SU-DHL-6 (cell line): Measurements from ENCODE around the gene LRP1.

ENCODE experiments used
- H2AFZ ChIP-seq: fragments of 200-600 bp; sonication (generic); 2 replicates; pipeline ENCODE4 v1.6.1; 2014; ENCODE audit warnings: low read depth, mild to moderate bottlenecking, moderate library complexity, mixed read lengths, antibody characterized with exemption, low read length; ENCODE audit not compliant: severe bottlenecking
- H3F3A ChIP-seq: fragments of 200-600 bp; shearing (Covaris generic); 2 replicates; pipeline ENCODE4 v1.6.0; 2016; ENCODE audit warnings: antibody characterized with exemption, mild to moderate bottlenecking; ENCODE audit not compliant: insufficient read depth
- H3K27ac ChIP-seq: fragments of 200-600 bp; sonication (generic); 2 replicates; pipeline ENCODE4 v1.5.1; 2016; ENCODE audit warnings: low read depth, mild to moderate bottlenecking, low read length, moderate library complexity, mixed read lengths
- H3K27me3 ChIP-seq: fragments of 200-600 bp; sonication (generic), shearing (Covaris generic); 2 replicates; pipeline ENCODE4 v1.6.0; 2014; ENCODE audit warnings: mild to moderate bottlenecking, low read length
- H3K36me3 ChIP-seq: fragments of 200-600 bp; sonication (generic); 2 replicates; pipeline ENCODE4 v1.6.1; 2014; ENCODE audit warnings: mild to moderate bottlenecking, low read length, mixed read lengths
- H3K4me2 ChIP-seq: fragments of 300-600, 200-600 bp; shearing (Covaris generic), sonication (generic); 2 replicates; pipeline ENCODE4 v1.6.0; 2014; ENCODE audit warnings: low read length, low read depth, mild to moderate bottlenecking; ENCODE audit not compliant: poor library complexity, severe bottlenecking
- H3K4me3 ChIP-seq: fragments of 200-600 bp; sonication (generic); 2 replicates; pipeline ENCODE4 v1.5.1; 2014; ENCODE audit warnings: antibody characterized with exemption, low read length, mild to moderate bottlenecking, mixed read lengths; ENCODE audit not compliant: insufficient read depth, poor library complexity, severe bottlenecking
- H3K79me2 ChIP-seq: fragments of 200-600 bp; sonication (generic); 2 replicates; pipeline ENCODE4 v1.6.1; 2014; ENCODE audit warnings: mild to moderate bottlenecking, low read length, moderate library complexity; ENCODE audit not compliant: insufficient read depth
- H3K9ac ChIP-seq: fragments of 200-600 bp; sonication (generic); 2 replicates; pipeline ENCODE4 v1.7.0; 2014; ENCODE audit warnings: mild to moderate bottlenecking, low read length
- H3K9me2 ChIP-seq: fragments of 200-600 bp; sonication (generic); replicated peaks from 2 replicates; pipeline ENCODE4 v1.6.1; 2014; ENCODE audit warnings: low read length; ENCODE audit not compliant: insufficient read depth
- H3K9me3 ChIP-seq: fragments of 200-600 bp; sonication (generic); 2 replicates; pipeline ENCODE4 v1.6.1; 2014; ENCODE audit warnings: low read length, mixed read lengths; ENCODE audit not compliant: insufficient read depth
- H4K20me1 ChIP-seq: fragments of 200-600 bp; sonication (generic); 2 replicates; pipeline ENCODE4 v1.6.1; 2014; ENCODE audit warnings: low read depth, mild to moderate bottlenecking, antibody characterized with exemption, low read length, moderate library complexity, mixed read lengths
- CTCF ChIP-seq: fragments of 200-600 bp; sonication (generic); IDR thresholded peaks from one replicate; pipeline ENCODE4 v1.5.1; 2017; ENCODE audit warnings: antibody characterized with exemption, mild to moderate bottlenecking, low read length, moderate library complexity; ENCODE audit not compliant: insufficient read depth, poor library complexity, severe bottlenecking
- EZH2phosphoT487 ChIP-seq: fragments of 200-600 bp; sonication (generic), shearing (Covaris generic); conservative IDR thresholded peaks from 2 replicates; pipeline ENCODE4 v1.6.1; 2018; ENCODE audit warnings: mild to moderate bottlenecking, antibody characterized with exemption, low read length, moderate library complexity, mixed read lengths

Gene LRP1

GRCh38 chr12:57205186-57205585 lies 76.9 kb downstream of the LRP1 start:
- no peak overlapping the region for H3K4me3 ChIP-seq
- no peaks in the 10 kb centered on the region for H3K27me3 ChIP-seq
- no peak for TF ChIP-seq CTCF
- no peak for TF ChIP-seq EZH2phosphoT487
- no peaks in the 10 kb centered on the region for H3K36me3 ChIP-seq
- no peak overlapping the region for H3K4me2 ChIP-seq
- H3K79me2 ChIP-seq, result no peaks in the 10 kb centered on the region
- no peaks in the 10 kb centered on the region for H4K20me1 ChIP-seq
- H3K27ac ChIP-seq, result no peak overlapping the region
- H3K9me3 ChIP-seq, result no peaks in the 10 kb centered on the region
- no peaks in the 10 kb centered on the region for H3F3A ChIP-seq
- no peak overlapping the region for H3K9ac ChIP-seq
- no peaks in the 10 kb centered on the region for H3K9me2 ChIP-seq
- no peak overlapping the region for H2AFZ ChIP-seq

GRCh38 chr12:57205931-57206330 lies 77.6 kb downstream of the LRP1 start:
- no peak overlapping the region for H3K27ac ChIP-seq
- no peaks in the 10 kb centered on the region for H3K9me2 ChIP-seq
- H3K9ac ChIP-seq, result no peak overlapping the region
- H3K36me3 ChIP-seq, result no peaks in the 10 kb centered on the region
- no peak overlapping the region for H2AFZ ChIP-seq
- no peaks in the 10 kb centered on the region for H3F3A ChIP-seq
- no peak overlapping the region for H3K4me2 ChIP-seq
- H3K27me3 ChIP-seq, result no peaks in the 10 kb centered on the region
- no peaks in the 10 kb centered on the region for H3K9me3 ChIP-seq
- no peak overlapping the region for H3K4me3 ChIP-seq
- TF ChIP-seq CTCF (no peak), EZH2phosphoT487 (no peak)
- no peaks in the 10 kb centered on the region for H3K79me2 ChIP-seq
- no peaks in the 10 kb centered on the region for H4K20me1 ChIP-seq

- TF ChIP-seq EZH2phosphoT487, result no peak
- TF ChIP-seq CTCF, result no peak
- H3K9me3 ChIP-seq, result no peaks in the 10 kb centered on the region
- H3K9ac ChIP-seq, result no peak overlapping the region
- H3K36me3 ChIP-seq, result no peaks in the 10 kb centered on the region
- H3K4me2 ChIP-seq, result no peak overlapping the region
- no peaks in the 10 kb centered on the region for H4K20me1 ChIP-seq
- H3K79me2 ChIP-seq, result no peaks in the 10 kb centered on the region
- H3K27ac ChIP-seq, result no peak overlapping the region
- H3K4me3 ChIP-seq, result no peak overlapping the region
- no peaks in the 10 kb centered on the region for H3K27me3 ChIP-seq
- no peak overlapping the region for H2AFZ ChIP-seq
- H3K9me2 ChIP-seq, result no peaks in the 10 kb centered on the region
- H3F3A ChIP-seq, result no peaks in the 10 kb centered on the region
Measured at GRCh38 chr12:57207731-57208630, 79.7 kb downstream of the LRP1 start.
